GM19324 (cell line): ENCODE results near the gene FBXL22.
A peak's percentile ranks its signal among the peaks of the same experiment; 100 is the strongest.
"Not testable (repeated sequence)": the region's sequence is repeated elsewhere in the genome, so short reads cannot be mapped to it uniquely, and the experiment has no call there.

Experiments used
- ATAC-seq: cut with Tn5 transposase; IDR thresholded peaks from one replicate; pipeline ENCODE4 v1.9.1; 2021; ENCODE audit warnings: mild to moderate bottlenecking, moderate library complexity; ENCODE audit not compliant: unreplicated experiment, low FRiP score

The FBXL22 gene

GRCh38 chr15:63610209-63610841 is 13.1 kb downstream of the FBXL22 start:
- ATAC-seq, result peak; percentile 44

- ATAC-seq, result no peak
These were observed 14.0 kb downstream of the FBXL22 start for GRCh38 chr15:63611177-63611576.

DNA sequence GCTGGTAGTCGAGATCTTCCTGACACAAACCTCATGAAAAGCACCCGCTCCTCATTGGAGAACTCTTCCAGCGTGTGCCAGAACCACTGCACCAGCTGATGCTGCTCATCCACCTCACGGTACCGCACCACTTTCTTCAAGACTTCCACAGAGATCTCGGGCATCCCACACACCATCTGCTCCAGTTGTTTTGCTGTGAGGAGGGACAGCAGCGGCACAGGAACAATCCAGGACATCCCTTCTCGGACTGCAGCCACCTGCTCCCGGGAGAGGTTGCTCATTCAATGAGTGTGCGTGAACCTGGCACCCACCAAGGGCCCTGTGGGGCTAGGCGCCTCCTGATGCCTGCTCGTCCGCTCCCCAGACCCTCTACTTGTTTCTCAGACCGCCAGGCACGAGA is 15.1 kb downstream of the FBXL22 start:
- no peak for ATAC-seq

DNA sequence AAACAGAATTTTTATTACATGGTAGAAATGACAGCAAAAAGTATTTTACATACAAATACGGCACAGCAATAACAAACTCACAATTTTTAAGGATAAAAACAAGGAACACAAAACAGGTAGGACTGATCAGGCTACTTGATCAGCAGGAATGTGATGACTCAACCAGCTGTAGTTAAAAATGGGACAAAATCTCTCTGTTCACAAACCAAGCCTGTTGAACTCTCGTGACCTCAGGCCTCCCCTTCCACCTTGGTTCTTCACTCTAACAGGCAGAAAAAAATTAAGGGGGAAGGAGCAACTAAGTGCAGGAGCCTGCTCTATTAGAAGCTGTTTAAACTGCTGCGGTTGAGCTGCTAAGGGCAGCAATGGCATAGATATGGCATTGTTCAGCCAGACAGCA is 18.7 kb downstream of the FBXL22 start:
- no peak for ATAC-seq

- ATAC-seq, result not testable (repeated sequence)
These were observed 20.0 kb downstream of the FBXL22 start for GRCh38 chr15:63617147-63617546.

GRCh38 chr15:63617627-63618026 is 20.4 kb downstream of the FBXL22 start:
- not testable (repeated sequence) for ATAC-seq

GRCh38 chr15:63620760-63621159 is 23.6 kb downstream of the FBXL22 start:
- ATAC-seq, result not testable (repeated sequence)

- no peak for ATAC-seq
These were observed 26.2 kb downstream of the FBXL22 start for GRCh38 chr15:63623232-63623969.

GRCh38 chr15:63626955-63627354 is 29.8 kb downstream of the FBXL22 start:
- no peak for ATAC-seq

- ATAC-seq, result no peak
These were observed 31.1 kb downstream of the FBXL22 start for GRCh38 chr15:63628123-63628822.

- no peak for ATAC-seq
These were observed 33.0 kb downstream of the FBXL22 start for GRCh38 chr15:63630036-63630751.

- no peak for ATAC-seq
These were observed 36.1 kb downstream of the FBXL22 start for GRCh38 chr15:63633312-63633711.

DNA sequence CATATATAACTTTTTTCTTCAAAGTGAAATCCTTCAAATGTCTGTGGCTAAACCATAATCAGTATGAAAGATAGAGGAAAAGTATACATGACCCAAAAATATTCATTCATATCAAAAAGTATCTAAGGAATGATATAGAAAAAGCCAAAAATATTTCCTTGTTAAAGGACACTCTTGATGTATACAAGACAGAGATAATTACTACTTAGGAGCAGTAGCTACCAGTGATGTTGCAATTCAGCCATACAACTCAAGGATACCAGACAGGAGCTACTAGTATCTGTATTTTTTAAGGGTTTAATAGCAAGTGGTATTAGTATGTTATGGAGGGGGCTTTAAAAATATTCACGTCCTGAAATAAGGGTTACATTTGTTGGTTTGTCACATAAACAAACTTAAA is 37.0 kb downstream of the FBXL22 start:
- no peak for ATAC-seq

DNA sequence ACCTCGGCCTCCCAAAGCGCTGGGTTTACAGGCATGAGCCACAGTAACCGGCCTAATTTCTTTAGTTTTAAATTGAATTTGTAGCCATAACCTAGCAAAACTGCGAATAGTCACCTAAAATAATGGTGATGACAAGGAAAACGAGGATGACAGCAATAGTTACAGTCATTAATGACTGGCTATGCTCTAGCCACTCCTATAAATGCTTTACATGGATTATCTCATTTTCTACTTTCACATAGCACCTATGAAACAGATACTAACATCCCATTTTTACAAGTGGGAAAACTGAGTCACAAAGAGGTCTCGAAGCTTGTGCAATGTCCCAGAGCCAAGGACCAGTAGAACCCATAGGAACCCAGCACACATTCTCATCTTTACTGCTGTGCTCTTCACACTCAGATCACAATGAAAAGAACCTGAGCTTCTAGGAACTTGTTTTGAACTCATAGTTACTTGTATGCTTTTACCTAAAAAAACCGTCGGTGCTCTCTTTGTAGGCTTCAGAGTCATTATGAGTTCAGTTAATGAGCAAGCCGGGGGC is 39.4 kb downstream of the FBXL22 start:
- ATAC-seq, result no peak

- ATAC-seq, result no peak
These were observed 41.7 kb downstream of the FBXL22 start for GRCh38 chr15:63638839-63639238.

DNA sequence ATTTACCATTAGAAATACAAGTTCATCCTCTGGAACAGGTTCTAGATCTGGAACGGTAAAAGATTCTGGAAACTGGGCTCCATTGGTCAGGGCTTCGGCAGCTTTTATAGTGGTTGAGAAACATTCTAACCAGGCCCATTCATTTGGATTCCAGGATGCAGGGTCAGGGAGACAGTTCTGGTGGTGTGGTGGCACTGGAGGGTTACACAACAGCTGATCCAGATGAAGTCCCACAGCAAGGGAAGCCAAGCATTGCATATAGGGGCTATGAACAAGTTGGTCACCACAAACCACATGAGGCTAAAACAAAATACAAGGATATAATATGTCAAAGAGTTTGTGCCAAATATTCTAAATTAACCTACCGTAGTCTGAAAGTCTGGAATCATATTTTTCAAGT is 43.0 kb downstream of the FBXL22 start:
- no peak for ATAC-seq
